HG02885 (cell line): ENCODE results near the gene RYR1.

ENCODE experiments used
- ATAC-seq: cut with Tn5 transposase; IDR thresholded peaks from one replicate; pipeline ENCODE4 v1.9.1; 2021; ENCODE audit warnings: mild to moderate bottlenecking; ENCODE audit not compliant: unreplicated experiment, poor library complexity

The RYR1 gene

DNA sequence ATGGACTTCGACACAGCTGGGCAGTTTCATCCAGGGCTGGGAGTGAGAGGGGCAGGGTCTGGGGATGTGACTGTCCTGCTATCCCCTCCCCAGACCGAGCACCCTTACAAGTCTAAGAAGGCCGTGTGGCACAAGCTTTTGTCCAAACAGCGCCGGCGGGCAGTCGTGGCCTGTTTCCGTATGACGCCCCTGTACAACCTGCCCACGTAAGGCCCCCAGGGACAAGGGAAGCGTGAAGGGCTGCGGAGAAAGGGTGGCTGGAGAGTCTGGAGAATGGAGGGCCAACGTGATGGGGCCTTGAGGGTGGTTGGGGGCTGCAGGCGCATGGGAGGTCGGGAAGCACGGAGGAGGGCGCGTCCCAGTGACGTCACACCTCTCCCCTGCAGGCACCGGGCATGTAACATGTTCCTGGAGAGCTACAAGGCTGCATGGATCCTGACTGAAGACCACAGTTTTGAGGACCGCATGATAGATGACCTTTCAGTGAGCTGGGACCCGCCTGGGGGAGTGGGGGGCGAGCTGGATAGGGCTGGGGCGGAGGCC is 94.8 kb downstream of the RYR1 start:
- ATAC-seq, result no peak

GRCh38 chr19:38528931-38529330 is 95.4 kb downstream of the RYR1 start:
- no peak for ATAC-seq

GRCh38 chr19:38531515-38531914 is 98.0 kb downstream of the RYR1 start:
- no peak for ATAC-seq

GRCh38 chr19:38532939-38533338 is 99.4 kb downstream of the RYR1 start:
- ATAC-seq, result no peak

GRCh38 chr19:38534574-38534973 is 101.1 kb downstream of the RYR1 start:
- ATAC-seq, result no peak

DNA sequence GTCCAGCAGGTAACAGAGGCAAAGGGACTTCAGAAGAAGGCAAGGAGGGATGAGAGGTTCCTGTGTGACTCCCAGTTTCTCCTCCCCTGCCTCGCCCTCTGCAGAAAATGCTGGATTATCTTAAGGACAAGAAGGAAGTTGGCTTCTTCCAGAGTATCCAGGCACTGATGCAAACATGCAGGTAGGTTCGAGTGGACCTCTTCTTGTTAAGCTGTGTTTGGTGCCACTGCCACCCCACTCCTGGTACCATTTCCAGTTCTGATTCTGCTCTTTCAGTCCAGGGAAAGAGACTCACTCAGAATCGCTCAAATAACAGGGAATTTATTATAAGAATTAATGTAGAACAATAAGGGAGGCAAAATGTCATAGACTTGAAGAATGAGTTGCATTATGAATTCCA is 101.7 kb downstream of the RYR1 start:
- ATAC-seq, result no peak

DNA sequence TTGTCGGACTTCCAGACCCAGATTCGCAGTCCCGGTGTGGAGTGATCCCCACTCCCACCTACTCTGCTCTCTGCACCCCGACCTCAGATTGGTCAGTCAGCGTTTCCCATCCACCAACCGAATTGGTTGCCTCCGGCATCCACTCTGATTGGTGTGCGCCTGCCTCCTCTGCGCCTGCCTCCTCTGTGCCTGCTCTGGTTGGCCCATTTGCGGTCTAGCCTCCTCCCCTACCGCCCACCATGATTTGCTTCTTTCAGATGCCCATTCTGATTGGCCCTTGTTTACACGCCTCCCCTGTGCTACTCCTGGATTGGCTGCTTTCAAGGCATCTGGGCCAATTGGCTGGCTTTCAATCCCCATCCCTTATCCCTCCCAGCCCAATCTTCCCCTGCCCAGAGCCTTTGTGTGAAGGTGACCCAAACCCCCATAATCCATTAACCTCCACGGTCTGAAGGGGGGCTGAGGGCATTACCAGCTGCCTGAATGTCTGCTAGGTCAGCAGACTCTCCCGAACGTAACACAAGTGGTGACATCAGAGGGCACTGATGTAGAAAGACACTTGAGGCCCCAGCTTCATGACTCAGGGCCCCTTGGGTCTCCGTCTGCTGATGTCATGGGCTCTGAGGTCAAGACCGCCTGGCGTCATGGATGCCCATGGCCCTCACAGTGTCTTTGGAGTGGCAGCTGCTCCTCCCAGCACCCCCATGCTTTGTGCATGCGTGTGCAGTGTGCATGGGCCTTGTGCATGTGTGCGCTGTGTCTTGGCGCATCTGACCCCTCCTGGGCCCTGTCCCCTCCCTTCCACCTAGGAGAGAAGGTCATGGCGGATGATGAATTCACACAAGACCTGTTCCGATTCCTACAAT is 103.8 kb downstream of the RYR1 start:
- ATAC-seq, result no peak

- no peak for ATAC-seq
Observed at GRCh38 chr19:38538386-38538785, 104.9 kb downstream of the RYR1 start.

DNA sequence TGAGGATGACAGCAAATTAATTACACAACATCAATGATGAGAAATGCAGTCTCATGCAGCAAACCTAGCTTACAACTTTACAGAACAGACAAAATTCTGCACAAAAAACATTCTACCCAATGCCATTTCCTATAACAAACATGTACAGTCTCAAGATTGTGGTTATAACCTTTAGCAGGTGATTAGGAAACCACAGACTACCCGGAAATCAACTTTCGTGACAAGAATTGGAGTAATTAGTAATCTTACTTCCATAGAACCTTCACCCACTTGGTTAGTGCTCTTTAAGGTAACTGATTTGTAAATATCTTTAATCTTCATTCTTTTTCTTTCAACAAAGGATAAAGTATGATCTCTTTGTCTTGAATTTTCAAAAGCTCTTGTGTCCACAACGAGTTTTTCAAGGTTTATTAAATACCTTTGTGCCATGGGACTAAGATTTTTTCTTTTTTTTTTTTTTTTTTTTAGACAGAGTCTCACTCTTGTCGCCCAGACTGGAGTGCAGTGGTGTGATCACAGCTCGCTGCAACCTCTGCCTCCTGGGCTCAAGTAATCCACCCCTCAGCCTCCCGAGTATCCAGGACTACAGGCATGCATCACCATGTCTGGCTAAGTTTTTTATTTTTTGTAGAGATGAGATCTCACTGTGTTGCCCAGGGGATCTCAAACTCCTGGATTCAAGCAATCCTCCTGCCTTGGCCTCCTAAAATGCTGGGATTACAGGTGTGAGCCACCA is 105.5 kb downstream of the RYR1 start:
- ATAC-seq, result no peak

DNA sequence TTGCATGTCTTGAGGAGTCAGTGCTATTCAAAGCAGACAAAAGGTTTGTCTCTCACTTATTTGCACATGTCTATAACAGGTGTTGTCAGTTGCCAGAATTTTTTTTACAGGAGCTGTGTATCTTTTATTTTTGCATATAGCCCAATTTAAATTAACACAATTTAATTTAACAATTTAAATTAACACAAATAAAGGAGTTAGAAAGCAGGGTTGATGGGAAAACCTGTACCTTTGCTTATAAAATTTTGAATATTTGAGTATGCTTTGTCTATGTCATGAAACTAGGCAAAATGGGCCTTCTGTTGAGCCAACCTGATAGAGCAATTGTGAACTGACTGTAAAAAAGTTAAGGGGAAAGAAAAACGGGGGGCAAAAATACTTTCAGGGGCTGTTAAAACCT is 106.3 kb downstream of the RYR1 start:
- no peak for ATAC-seq

DNA sequence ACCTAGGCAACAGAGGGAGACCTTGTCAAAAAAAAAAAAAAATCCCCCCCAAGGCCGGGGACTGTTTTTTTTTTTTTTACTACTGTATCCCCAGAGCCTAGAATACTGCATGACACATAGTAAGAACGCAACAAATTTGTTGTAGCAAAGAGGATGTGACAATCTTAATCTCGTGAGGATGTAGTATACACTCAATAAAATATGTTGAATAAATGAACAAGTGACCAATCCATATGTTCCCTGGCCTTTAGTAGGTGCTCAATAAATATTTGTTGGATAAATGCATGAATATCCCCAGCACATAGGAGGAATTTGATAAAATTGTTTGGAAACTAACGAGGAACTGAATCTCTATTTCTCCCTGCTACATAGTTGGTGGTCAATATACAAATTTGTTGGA is 108.5 kb downstream of the RYR1 start:
- ATAC-seq, result no peak

DNA sequence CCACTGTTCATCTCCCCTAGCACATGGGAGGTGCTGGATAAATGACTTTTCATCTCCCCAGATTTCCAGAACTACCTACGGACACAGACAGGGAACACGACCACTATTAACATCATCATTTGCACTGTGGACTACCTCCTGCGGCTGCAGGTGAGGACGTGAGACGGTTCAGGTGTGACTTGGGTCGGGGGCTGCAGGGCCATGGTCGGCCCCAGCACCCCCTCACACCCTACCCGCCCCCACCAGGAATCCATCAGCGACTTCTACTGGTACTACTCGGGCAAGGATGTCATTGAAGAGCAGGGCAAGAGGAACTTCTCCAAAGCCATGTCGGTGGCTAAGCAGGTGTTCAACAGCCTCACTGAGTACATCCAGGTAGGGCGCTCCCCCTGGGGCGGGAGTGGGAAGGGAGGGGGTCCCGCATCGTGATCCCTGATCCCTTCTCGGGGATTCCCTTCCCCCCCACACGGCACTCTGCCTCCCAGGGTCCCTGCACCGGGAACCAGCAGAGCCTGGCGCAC is 109.9 kb downstream of the RYR1 start:
- no peak for ATAC-seq

DNA sequence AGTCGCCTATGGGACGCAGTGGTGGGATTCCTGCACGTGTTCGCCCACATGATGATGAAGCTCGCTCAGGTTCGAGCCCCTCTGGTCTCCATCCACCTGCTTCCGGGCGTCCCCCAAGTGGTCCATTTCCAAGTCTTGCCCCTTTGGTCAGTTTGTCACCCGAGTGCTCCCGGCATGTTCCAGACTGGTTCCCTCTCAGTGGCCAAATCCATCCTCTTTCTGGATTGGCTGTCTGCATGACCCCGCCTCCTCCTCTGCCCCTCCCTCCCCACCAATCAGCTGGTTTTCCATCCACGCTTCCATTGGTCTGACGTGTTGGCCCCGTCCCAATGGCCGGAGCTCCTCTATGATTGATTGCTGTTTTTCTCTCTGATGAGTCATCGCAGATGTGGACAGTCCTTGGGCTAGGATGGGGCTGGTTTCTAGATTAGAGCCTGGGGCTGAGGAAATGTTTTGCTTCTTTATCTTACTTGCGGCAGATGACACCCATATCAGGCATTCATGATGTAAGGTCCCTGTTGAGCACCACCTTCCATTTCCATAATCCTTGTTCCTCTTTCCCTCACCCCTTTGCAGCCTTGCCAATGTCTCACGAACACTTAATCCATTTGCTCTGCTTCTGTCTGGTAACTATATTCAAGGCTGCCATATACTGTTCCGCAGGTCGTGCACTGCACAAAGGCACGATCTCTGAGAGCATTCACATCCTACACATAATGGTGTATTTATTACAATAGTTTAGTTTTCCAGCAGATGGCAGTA is 110.5 kb downstream of the RYR1 start:
- ATAC-seq, result peak; percentile 40

DNA sequence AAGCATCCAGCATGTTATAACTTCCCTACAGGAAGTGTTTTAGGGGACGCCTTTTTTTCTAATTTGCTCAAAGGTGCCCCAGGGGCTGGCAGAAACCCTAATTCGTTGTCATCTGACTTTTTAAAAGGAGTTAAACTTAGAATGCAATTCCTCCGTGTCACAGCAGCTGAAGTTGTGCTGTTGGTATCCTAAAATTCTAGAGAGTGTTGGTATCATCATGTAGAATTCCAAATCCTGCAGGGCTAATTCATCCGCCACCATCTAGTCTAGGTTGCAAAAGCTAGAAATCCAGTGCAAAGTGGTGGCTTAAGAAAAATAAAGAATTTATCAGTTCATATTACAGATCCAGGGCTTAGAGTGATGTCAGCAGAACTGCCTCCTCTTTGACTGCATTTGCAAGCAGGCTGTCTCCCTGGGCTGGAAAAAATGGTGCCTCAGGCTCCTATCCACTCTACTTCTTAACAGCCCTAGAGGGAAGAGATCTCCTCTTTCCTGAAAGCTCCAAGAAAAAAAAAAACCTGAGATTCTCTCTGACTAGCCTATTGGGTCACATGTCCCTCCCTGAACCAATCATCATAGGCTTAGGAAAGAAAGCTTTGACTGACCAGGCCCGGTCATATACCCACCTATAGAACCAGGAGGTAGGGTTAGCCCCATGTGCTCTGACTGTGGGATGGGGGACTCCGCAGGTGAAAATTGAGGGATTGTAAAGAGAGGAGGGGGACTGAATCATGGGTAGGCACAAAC is 111.3 kb downstream of the RYR1 start:
- no peak for ATAC-seq

GRCh38 chr19:38545596-38545995 is 112.1 kb downstream of the RYR1 start:
- ATAC-seq, result no peak

- no peak for ATAC-seq
Observed at GRCh38 chr19:38547421-38547820, 113.9 kb downstream of the RYR1 start.

DNA sequence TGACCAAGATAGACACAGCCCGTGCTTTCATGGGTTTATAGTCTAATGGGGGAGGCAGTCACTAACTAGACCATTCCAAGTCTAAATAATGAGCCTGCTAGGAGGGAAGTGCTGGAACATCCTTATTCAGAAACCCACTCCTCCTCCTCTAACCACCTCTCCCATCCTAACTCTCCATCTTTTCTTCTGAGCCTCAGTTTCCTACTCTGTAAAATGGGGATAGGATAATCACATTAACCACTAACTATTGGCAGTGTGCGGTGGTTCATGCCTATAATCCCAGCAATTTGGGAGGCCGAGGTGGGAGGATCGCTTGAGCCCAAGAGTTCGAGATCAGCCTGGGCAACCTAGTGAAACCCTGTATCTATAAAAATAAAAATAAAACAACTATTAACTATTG is 115.6 kb downstream of the RYR1 start:
- no peak for ATAC-seq

DNA sequence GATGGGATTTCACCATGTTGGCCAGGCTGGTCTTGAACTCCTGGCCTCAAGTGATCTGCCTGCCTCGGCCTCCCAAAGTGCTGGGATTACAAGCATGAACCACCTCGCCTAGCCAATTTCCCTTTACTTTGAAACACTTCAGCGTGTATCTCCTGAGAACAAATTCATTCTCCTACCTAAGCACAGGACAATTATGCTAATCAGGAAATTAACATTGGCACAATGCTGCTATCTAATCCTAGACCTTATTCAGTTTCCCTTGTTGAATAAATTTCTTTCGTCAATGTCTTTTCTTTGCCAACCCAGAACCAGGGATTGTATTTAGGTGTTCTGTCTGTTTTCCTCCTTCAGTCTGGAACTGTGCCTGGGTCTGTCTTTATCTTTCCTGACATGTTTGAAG is 116.5 kb downstream of the RYR1 start:
- no peak for ATAC-seq

DNA sequence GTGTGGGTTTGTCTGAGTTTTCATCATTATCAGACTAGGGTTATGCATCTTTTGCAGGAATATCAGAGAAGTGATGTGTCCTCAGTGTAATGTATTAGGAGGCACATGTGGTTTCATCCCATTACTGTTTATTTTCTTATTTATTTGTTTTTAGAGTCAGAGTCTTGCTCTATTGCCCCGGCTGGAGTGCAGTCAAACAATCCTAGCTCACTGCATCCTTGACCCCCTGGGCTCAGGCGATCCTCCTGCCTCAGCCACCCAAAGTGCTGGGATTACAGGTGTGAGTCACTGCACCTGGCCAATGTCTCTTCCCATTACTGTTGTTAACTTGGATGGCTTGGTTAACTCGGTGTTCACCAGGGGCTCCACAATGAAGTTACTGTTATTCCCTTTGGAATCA is 116.9 kb downstream of the RYR1 start:
- ATAC-seq, result no peak

GRCh38 chr19:38551450-38551813 is 117.9 kb downstream of the RYR1 start:
- ATAC-seq, result peak; percentile 68
